Measurements from ENCODE around the gene TEN1.

GRCh38 chr17:76032780-76033108, 53.7 kb downstream of the TEN1 start:
- TF ChIP-seq POLR2AphosphoS5 (IDR thresholded peaks at IDR 0.05): no peak
- no peak for TF ChIP-seq CTCF (IDR thresholded peaks at IDR 0.05)

All from stomach (tissue), 4 donors.